Neural cell (in vitro differentiated cells): ENCODE results near the gene SMAP1. TPM values are rescaled to one million over a fixed set of nuclear protein-coding genes. Genes with fewer than 3 reads are reported as not detected.

Experiments
- H2AFZ ChIP-seq: fragments of 200-600, 300-800 bp; sonication (generic), shearing (Covaris generic); 2 replicates; pipeline ENCODE4 v1.6.0; 2014; ENCODE audit warnings: low read depth, mild to moderate bottlenecking, antibody characterized with exemption, low read length, moderate library complexity
- H3F3A ChIP-seq: fragments of 200-600 bp; shearing (Covaris generic); 2 replicates; pipeline ENCODE4 v1.6.1; 2016; ENCODE audit warnings: mild to moderate bottlenecking, moderate library complexity, mixed read lengths, antibody characterized with exemption, low read length; ENCODE audit not compliant: insufficient read depth, poor library complexity, severe bottlenecking
- H3K27ac ChIP-seq: fragments of 200-600, 300-800 bp; sonication (generic), shearing (Covaris generic); 2 replicates; pipeline ENCODE4 v1.5.1; 2014; ENCODE audit warnings: mild to moderate bottlenecking, low read length, moderate library complexity
- H3K27me3 ChIP-seq: fragments of 300-800, 200-600 bp; sonication (generic), shearing (Covaris generic); 2 replicates; pipeline ENCODE4 v1.6.0; 2014; ENCODE audit warnings: mild to moderate bottlenecking, low read depth, low read length, moderate library complexity; ENCODE audit not compliant: insufficient read depth
- H3K36me3 ChIP-seq: fragments of 300-800, 200-600 bp; sonication (generic), shearing (Covaris generic); 2 replicates; pipeline ENCODE4 v1.5.1; 2014; ENCODE audit warnings: mild to moderate bottlenecking, antibody characterized with exemption, low read length, moderate library complexity; ENCODE audit not compliant: insufficient read depth
- H3K4me2 ChIP-seq: fragments of 300-800, 200-600 bp; sonication (generic), shearing (Covaris generic); 2 replicates; pipeline ENCODE4 v1.6.0; 2014; ENCODE audit warnings: mild to moderate bottlenecking, low read length
- H3K4me3 ChIP-seq: fragments of 300-800, 200-600 bp; sonication (generic), shearing (Covaris generic); 2 replicates; pipeline ENCODE4 v1.5.1; 2014; ENCODE audit warnings: mild to moderate bottlenecking, low read length, moderate library complexity
- H3K79me2 ChIP-seq: fragments of 200-600 bp; shearing (Covaris generic); replicated peaks from 2 replicates; pipeline ENCODE4 v1.6.0; 2014; ENCODE audit warnings: mild to moderate bottlenecking, low read length, moderate library complexity; ENCODE audit not compliant: insufficient read depth
- H3K9ac ChIP-seq: fragments of 300-800, 200-600 bp; sonication (generic), shearing (Covaris generic); 2 replicates; pipeline ENCODE4 v1.6.1; 2016; ENCODE audit warnings: mild to moderate bottlenecking, low read length, mixed read lengths
- H3K9me2 ChIP-seq: fragments of 200-600 bp; shearing (Covaris generic); 2 replicates; pipeline ENCODE4 v1.6.1; 2016; ENCODE audit warnings: mild to moderate bottlenecking, low read length, mixed read lengths; ENCODE audit not compliant: insufficient read depth
- H3K9me3 ChIP-seq: fragments of 200-600, 300-800 bp; sonication (generic), shearing (Covaris generic); 2 replicates; pipeline ENCODE4 v1.6.1; 2016; ENCODE audit warnings: mild to moderate bottlenecking, mixed run types, low read length, moderate library complexity, mixed read lengths
- H4K20me1 ChIP-seq: fragments of 200-600 bp; shearing (Covaris generic); 2 replicates; pipeline ENCODE4 v1.6.1; 2016; ENCODE audit warnings: mild to moderate bottlenecking, mixed run types; ENCODE audit not compliant: insufficient read depth
- CTCF ChIP-seq: fragments of 450-650 bp; IDR thresholded peaks from 2 replicates; pipeline ENCODE4 v1.5.1; 2014; ENCODE audit warnings: antibody characterized with exemption, mild to moderate bottlenecking, moderate library complexity; ENCODE audit not compliant: poor library complexity, severe bottlenecking
- EP300 ChIP-seq: fragments of 450-650 bp; conservative IDR thresholded peaks from 2 replicates; pipeline ENCODE4 v1.6.1; 2014; ENCODE audit warnings: antibody characterized with exemption, mild to moderate bottlenecking, moderate library complexity; ENCODE audit not compliant: poor library complexity, severe bottlenecking
- EZH2 ChIP-seq: fragments of 200-600, 300-800 bp; shearing (Covaris generic), sonication (generic); IDR thresholded peaks from 2 replicates; pipeline ENCODE4 v1.6.1; 2014; ENCODE audit warnings: antibody characterized with exemption, low read length, borderline replicate concordance, mild to moderate bottlenecking; ENCODE audit not compliant: insufficient read depth, poor library complexity, severe bottlenecking
- MXI1 ChIP-seq: fragments of 450-650 bp; conservative IDR thresholded peaks from 2 replicates; pipeline ENCODE4 v1.6.1; 2014; ENCODE audit warnings: antibody characterized with exemption, mild to moderate bottlenecking; ENCODE audit not compliant: poor library complexity, severe bottlenecking
- POLR2AphosphoS5 ChIP-seq: IDR thresholded peaks from 2 replicates; pipeline ENCODE4 v1.6.1; 2012
- RAD21 ChIP-seq: fragments of 450-650 bp; conservative IDR thresholded peaks from 2 replicates; pipeline ENCODE4 v1.6.1; 2014; ENCODE audit warnings: antibody characterized with exemption, mild to moderate bottlenecking, moderate library complexity
- REST ChIP-seq: IDR thresholded peaks from 2 replicates; pipeline ENCODE4 v1.6.1; 2012; ENCODE audit warnings: borderline replicate concordance
- SMC3 ChIP-seq: fragments of 450-650 bp; conservative IDR thresholded peaks from 2 replicates; pipeline ENCODE4 v1.6.1; 2014; ENCODE audit warnings: antibody characterized with exemption, mild to moderate bottlenecking, moderate library complexity; ENCODE audit not compliant: poor library complexity
- TAF1 ChIP-seq: IDR thresholded peaks from 2 replicates; pipeline ENCODE4 v1.6.1; 2012; ENCODE audit warnings: low read depth
- polyA plus RNA-seq: library from polyadenylated mRNA; depleted of rRNA; stranded (reverse); fragments of >200 nt; gene quantifications from 2 replicates; pipeline ENCODE4 v1.2.3, GENCODE V29; 2014

The SMAP1 gene
- polyA plus RNA-seq, 1 donor from 2014 or later = 43.7 TPM

GRCh38 chr6:70844301-70844700 is 176.6 kb downstream of the SMAP1 start:
- no peak overlapping the region for H3K27ac ChIP-seq
- H2AFZ ChIP-seq = no peak overlapping the region
- no peak overlapping the region for H3K4me3 ChIP-seq
- no peaks in the 10 kb centered on the region for H3K79me2 ChIP-seq
- no peaks in the 10 kb centered on the region for H3F3A ChIP-seq
- no peak overlapping the region for H3K9ac ChIP-seq
- H3K27me3 ChIP-seq = no peaks in the 10 kb centered on the region
- TF ChIP-seq REST (no peak), MXI1 (no peak), EP300 (no peak), POLR2AphosphoS5 (no peak), TAF1 (no peak), SMC3 (no peak), RAD21 (no peak), CTCF (no peak), EZH2 (no peak)
- H3K9me2 ChIP-seq = no peaks in the 10 kb centered on the region
- H3K4me2 ChIP-seq = no peak overlapping the region
- H3K9me3 ChIP-seq = no peaks in the 10 kb centered on the region
- no peaks in the 10 kb centered on the region for H4K20me1 ChIP-seq
- no peaks in the 10 kb centered on the region for H3K36me3 ChIP-seq

- no peaks in the 10 kb centered on the region for H3K79me2 ChIP-seq
- H2AFZ ChIP-seq = no peak overlapping the region
- H3K9me3 ChIP-seq = no peaks in the 10 kb centered on the region
- no peak overlapping the region for H3K9ac ChIP-seq
- no peaks in the 10 kb centered on the region for H3F3A ChIP-seq
- no peaks in the 10 kb centered on the region for H3K27me3 ChIP-seq
- no peak overlapping the region for H3K4me3 ChIP-seq
- no peaks in the 10 kb centered on the region for H3K9me2 ChIP-seq
- TF ChIP-seq SMC3 = no peak
- TF ChIP-seq EZH2 = no peak
- no peak for TF ChIP-seq RAD21
- TF ChIP-seq REST = no peak
- no peak for TF ChIP-seq EP300
- no peak for TF ChIP-seq TAF1
- no peak for TF ChIP-seq POLR2AphosphoS5
- no peak for TF ChIP-seq CTCF
- TF ChIP-seq MXI1 = no peak
- H3K27ac ChIP-seq = no peak overlapping the region
- H4K20me1 ChIP-seq = no peaks in the 10 kb centered on the region
- no peaks in the 10 kb centered on the region for H3K36me3 ChIP-seq
- H3K4me2 ChIP-seq = no peak overlapping the region
Observed at GRCh38 chr6:70846207-70846835, 178.6 kb downstream of the SMAP1 start.
